GM18873 (cell line): ENCODE measurements around the gene PCCA.
A peak's percentile ranks its signal among the peaks of the same experiment; 100 is the strongest.
"Not testable (repeated sequence)": the region's sequence is repeated elsewhere in the genome, so short reads cannot be mapped to it uniquely, and the experiment has no call there.

Experiments
- ATAC-seq: cut with Tn5 transposase; IDR thresholded peaks from one replicate; pipeline ENCODE4 v1.9.1; 2021; ENCODE audit warnings: mild to moderate bottlenecking, moderate library complexity, moderate number of reproducible peaks; ENCODE audit not compliant: unreplicated experiment, low FRiP score

Gene PCCA

DNA sequence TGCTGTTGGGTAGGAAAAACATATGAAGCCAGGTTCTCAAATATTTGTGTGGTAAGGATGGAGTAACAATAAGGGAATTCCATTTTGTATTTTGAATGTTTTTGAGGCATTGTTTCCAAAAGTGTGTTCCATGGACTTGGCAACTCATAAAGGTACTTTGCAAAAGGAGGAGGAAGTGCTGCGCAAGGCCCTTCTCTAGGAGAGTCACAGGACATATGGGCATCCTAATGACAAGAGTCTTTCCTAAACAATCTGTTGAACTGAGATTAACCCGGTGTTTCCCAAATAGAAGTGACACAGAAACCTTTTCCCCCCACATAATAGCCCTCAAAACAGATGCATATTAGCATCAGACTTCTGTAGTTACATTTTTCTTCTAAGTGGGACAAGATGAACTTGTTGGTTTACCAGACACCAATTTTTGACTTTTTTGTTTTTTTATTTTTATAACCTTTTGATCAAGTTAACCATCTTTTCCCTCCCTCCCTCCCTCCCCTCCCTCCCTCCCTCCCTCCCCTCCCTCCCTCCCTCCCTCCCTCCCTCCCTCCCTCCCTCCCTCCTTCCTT, 209.3 kb downstream of the PCCA start:
- ATAC-seq: no peak

DNA sequence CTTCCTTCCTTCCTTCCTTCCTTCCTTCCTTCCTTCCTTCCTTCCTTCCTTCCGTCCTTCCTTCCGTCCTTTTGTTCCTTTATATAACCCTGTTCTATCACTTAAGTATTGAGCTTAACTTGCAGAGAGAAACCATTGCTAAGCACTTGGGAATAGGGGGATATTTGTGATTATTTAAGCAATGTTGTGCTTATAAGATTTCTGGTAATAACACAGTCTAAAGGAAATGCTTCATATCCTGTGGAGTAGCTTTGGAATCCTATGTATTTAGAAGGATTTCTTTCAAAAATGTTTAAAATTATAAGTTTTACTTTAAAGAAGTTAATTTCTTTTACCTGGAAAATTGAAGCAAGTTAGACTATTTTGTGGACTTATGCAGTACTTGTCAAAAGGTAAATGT, 209.8 kb downstream of the PCCA start:
- ATAC-seq: no peak

DNA sequence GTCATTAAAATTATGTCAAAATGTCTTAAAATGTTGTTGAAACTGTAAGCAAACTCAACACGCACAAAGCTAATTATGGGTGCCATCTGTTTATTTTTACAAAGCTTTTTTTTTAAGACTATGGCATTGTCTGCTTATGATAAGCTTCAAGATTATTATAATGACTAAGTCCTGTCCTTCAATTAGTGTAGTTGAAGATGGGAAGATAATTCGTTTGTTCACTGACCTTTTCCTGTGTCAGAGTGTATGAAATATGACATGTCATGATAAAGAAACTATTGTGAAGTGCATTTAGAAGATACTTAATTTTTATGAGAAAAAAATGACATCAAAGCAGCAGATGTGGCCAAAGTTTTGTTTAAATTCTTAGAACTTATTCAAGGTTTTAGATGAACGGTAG, 211.3 kb downstream of the PCCA start:
- ATAC-seq: no peak

DNA sequence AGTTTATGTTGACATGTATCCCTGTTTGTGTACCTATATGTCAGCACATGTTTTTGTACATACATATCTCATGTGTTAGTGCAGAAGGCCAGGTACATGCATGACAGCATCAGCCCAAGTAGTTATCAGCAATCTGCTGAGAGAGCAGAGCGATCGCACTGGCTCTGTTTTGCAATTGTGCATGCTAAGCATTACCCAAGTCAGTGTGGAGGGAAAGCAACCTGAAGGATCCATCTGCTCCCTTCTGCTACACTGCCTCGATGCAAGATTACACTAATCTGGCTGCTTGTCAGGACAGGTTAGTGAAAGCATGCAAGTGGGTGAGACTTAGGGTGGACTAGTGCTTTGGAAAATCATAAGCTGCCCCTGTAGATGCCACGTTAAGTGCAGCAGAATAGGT, 211.8 kb downstream of the PCCA start:
- no peak for ATAC-seq

DNA sequence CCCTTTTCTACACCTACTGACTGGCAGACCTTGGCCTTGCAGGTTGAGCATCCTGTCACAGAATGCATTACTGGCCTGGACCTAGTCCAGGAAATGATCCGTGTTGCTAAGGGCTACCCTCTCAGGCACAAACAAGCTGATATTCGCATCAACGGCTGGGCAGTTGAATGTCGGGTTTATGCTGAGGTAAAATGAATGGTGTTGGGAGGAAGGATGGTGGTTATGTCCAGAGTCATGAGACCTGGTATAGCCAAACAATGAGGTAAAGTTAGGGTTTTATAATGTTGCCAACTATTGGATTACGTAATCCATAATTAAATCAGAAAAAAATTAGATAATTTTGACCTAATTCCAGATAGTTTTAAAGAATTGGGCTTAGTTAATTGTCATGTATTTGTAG, 212.5 kb downstream of the PCCA start:
- no peak for ATAC-seq

- ATAC-seq: no peak
Observed at GRCh38 chr13:100302391-100302790, 213.5 kb downstream of the PCCA start.

GRCh38 chr13:100304229-100304628, 215.3 kb downstream of the PCCA start:
- no peak for ATAC-seq

- ATAC-seq: no peak
Observed at GRCh38 chr13:100305398-100305797, 216.5 kb downstream of the PCCA start.

DNA sequence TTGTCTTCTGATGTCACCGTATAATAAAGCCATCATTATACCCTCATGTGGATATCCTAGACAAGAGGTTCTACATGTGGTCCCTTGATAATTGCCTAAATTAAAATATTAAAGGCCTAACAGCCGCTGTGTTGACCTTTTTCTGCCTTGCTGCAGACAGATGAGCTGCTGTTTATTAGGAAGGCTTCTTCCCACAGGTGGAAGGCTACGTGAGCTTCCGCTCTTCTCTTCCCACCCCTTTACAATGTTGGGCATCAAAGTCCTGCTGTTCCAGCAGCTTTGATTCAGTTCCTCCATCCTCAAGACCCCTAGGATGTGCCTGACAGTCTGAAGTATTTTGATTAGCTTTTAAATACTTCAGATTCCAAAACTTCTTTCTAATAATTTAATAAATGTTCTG, 217.1 kb downstream of the PCCA start:
- ATAC-seq: no peak

GRCh38 chr13:100306434-100306999, 217.6 kb downstream of the PCCA start:
- ATAC-seq: no peak

GRCh38 chr13:100314132-100314910, 225.4 kb downstream of the PCCA start:
- ATAC-seq: no peak

GRCh38 chr13:100315522-100315921, 226.6 kb downstream of the PCCA start:
- ATAC-seq: no peak

DNA sequence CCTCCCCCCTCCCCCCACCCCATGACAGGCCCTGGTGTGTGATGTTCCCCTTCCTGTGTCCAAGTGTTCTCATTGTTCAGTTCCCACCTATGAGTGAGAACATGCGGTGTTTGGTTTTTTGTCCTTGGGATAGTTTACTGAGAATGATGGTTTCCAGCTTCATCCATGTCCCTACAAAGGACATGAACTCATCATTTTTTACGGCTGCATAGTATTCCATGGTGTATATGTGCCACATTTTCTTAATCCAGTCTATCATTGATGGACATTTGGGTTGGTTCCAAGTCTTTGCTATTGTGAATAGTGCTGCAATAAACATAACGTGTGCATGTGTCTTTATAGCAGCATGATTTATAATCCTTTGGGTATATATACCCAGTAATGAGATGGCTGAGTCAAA, 229.6 kb downstream of the PCCA start:
- ATAC-seq: not testable (repeated sequence)

DNA sequence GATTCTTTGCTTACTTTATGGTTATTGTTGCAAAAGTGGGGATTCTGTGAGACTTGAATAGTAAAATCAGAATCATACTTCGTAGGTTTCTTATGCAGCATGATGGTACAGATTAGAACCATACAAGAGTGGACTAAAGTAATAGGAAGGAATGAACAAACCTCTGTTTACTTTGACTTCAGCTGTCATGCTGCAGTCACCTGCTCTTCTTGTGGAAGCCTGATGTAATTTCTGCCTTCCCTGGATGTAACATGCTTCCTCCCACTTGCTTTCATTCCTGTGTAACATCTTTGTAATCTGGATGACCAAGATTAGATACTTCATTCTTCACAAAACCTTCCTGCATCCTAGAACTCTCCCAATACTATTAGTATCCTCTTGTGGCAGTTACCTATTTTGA, 235.0 kb downstream of the PCCA start:
- ATAC-seq: no peak

DNA sequence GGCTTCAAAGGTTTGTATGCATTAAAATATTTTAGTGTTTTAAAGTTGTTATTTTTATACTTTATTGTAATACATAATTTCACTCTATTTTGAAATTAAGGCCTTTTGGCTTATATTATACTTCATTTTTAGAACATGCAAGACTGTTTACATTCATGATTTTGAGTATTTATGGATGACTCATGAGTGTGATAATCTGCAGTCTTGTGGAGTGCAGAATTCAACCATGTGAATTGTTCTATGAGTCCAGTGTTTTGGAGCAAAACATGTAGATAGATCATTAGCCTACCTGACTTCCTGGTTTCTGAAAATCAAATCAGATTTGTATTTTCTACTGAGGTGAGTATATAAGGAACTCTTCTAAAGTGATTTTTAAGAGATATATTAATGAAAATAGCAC, 241.8 kb downstream of the PCCA start:
- ATAC-seq: no peak

- no peak for ATAC-seq
Observed at GRCh38 chr13:100333141-100333540, 244.2 kb downstream of the PCCA start.

DNA sequence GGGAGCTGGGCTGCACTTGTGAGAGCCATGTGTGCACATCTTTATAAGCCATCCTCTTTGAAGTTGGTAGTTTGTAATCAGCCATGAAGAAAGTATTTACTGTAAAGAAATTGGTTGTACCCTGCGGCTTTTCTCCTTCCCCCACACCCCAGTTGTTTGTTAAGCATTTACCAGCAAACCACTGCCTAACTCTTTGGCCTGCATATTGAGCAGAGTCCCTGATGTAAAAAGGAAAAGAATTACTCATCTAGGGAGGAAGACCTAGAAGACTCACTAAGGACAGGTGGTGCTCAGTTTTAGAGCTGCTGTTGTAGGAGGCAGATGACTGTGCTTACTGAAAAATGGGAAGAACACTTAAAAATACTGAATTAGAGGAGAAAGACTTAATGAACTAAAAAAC, 245.3 kb downstream of the PCCA start:
- ATAC-seq: peak; percentile 97

DNA sequence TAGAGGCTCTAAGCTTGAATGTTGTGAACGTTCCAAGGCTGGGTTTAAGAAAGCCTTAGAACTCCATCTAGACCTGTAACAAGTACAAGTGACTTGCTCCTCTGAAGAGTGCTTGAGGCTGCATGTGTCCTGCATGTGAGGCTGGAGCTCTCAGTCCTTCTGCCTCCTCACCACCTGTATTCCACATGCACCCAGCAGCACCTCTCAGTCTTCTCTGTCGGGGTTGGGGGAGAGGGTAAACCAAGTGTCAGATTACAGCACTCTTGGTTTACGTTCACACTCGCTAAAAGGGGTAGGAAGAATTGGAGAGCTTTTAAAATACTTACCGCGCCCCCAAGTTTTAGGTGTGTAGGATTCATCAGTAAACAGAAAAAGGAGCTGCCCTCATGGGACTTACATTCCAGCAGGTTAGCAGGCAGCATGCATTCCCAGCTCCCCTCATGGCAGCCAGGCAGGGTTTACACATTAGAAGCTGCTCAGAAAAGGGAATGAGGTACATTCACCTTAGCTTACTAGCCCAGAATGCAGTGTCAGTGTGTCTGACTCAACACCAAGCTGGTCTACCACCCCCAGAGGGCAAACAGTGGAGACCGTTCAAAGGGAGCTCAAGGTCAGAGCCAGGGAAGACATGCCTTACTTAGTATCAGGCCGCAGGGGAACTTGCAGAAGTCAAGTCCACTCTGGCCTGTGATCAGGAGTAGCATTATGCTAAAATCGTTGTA, 248.1 kb downstream of the PCCA start:
- no peak for ATAC-seq

DNA sequence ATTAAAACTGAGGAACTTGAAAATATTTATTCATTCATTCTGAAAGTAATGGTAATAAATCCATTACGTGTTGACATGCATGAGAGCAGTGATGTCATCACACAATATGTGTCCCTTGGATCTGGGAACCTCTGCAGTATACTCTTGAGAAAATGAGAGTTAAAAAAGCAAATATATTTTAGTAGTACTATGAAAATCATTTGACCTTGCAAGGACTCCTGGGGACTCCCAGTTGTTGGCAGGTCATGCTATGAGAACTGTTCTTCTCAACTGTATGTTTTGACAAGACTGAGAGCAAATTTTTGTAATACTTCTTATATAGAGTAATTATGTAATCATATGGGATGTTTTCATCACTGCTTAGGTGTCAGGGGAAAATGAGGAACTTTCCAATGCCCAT, 249.4 kb downstream of the PCCA start:
- no peak for ATAC-seq

- no peak for ATAC-seq
Observed at GRCh38 chr13:100339411-100339940, 250.6 kb downstream of the PCCA start.

DNA sequence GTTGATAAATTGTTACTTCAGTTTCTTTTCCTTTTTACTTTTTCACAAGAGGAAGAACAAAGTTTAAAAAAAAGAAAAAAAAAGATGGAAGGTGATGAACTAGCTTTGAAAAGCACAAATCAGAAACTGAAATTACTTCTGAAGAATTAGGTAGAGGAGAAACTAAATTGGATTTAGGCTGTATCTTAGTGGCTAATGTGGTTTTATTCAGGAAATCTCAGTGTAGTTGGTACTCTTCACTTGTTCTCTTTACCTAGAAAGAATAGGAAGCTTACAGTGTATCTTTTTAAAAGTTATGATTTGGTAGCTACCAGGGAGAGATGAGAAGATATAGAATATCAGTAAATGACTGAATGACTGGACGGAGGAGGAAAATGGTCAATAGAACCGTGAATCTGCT, 252.0 kb downstream of the PCCA start:
- ATAC-seq: no peak
